H1 (cell line): ENCODE results near the gene STEAP4. TPM values are rescaled to one million over a fixed set of nuclear protein-coding genes. Genes with fewer than 3 reads are reported as not detected.

Experiments
- CTCF ChIA-PET: fragments of 300-600 bp; sonication (Branson Sonifier 250); formaldehyde crosslinking; loops from one replicate; lab custom pipeline; 2021; ENCODE audit not compliant: partially characterized antibody; lab: Charles Lee
- POLR2A ChIA-PET: fragments of 300-600 bp; sonication (Branson Sonifier 250); formaldehyde crosslinking; loops from one replicate; lab custom pipeline; 2021; ENCODE audit warnings: inconsistent platforms; ENCODE audit not compliant: partially characterized antibody; lab: Charles Lee
- DNase-seq, 2 experiments: peaks; one replicate each; pipeline versions ENCODE4 v3.0.0 to v3.0.0-alpha.2; 2010 to 2022; ENCODE audit warnings: low spot score in 2 of 2, low read depth in 1 of 2, mixed read lengths in 1 of 2
- FAIRE-seq: peaks from 2 replicates; lab custom pipeline; 2011; peaks lifted over from hg19 to GRCh38; lab: Jason Lieb, UNC
- H2AFZ ChIP-seq: 2 replicates; pipeline ENCODE4 v1.8.1; 2012; ENCODE audit warnings: low read length, inconsistent platforms
- H2AK5ac ChIP-seq: 2 replicates; pipeline ENCODE4 v1.6.1; 2013; ENCODE audit warnings: low read depth, low read length
- H2BK120ac ChIP-seq: replicated peaks from 2 replicates; pipeline ENCODE3; 2013; ENCODE audit warnings: low read depth, low read length, inconsistent platforms
- H2BK12ac ChIP-seq: 2 replicates; pipeline ENCODE4 v1.6.1; 2013; ENCODE audit warnings: low read depth, low read length
- H2BK15ac ChIP-seq: 2 replicates; pipeline ENCODE4 v1.6.1; 2013; ENCODE audit warnings: low read length
- H2BK20ac ChIP-seq: 2 replicates; pipeline ENCODE4 v1.6.1; 2013; ENCODE audit warnings: low read length
- H2BK5ac ChIP-seq: 2 replicates; pipeline ENCODE4 v1.6.1; 2013; ENCODE audit warnings: low read depth, low read length
- H3K14ac ChIP-seq: 2 replicates; pipeline ENCODE4 v1.6.1; 2013; ENCODE audit warnings: inconsistent platforms; ENCODE audit not compliant: insufficient read length
- H3K18ac ChIP-seq: 2 replicates; pipeline ENCODE4 v1.6.1; 2013; ENCODE audit warnings: low read length; ENCODE audit errors: extremely low read depth
- H3K23ac ChIP-seq: 2 replicates; pipeline ENCODE4 v1.6.1; 2013; ENCODE audit warnings: inconsistent platforms; ENCODE audit not compliant: insufficient read length
- H3K23me2 ChIP-seq: 2 replicates; pipeline ENCODE4 v1.6.1; 2013; ENCODE audit warnings: low read depth, low read length
- H3K27ac ChIP-seq: 2 replicates; pipeline ENCODE4 v1.6.1; 2011; ENCODE audit warnings: low read depth, low read length, inconsistent platforms
- H3K27me3 ChIP-seq, 4 experiments: replicated peaks in 1 of 4; 1 replicate in 1 of 4; 2 replicates in 3 of 4; pipeline versions ENCODE4 v1.6.1 to v1.8.1; 2011 to 2013; ENCODE audit warnings: low read length in 3 of 4, mild to moderate bottlenecking in 3 of 4, inconsistent platforms in 2 of 4, mixed read lengths in 2 of 4, moderate library complexity in 1 of 4; ENCODE audit not compliant: control insufficient read depth in 3 of 4, insufficient read depth in 3 of 4; ENCODE audit errors: extremely low read depth in 1 of 4
- H3K36me3 ChIP-seq, 4 experiments: 2 replicates each; pipeline versions ENCODE4 v1.6.1 to v1.8.1; 2011 to 2013; ENCODE audit warnings: mild to moderate bottlenecking in 4 of 4, low read length in 3 of 4, moderate library complexity in 2 of 4, control low read depth in 1 of 4, inconsistent platforms in 1 of 4; ENCODE audit not compliant: insufficient read depth in 4 of 4, control insufficient read depth in 2 of 4
- H3K4ac ChIP-seq: replicated peaks from 2 replicates; pipeline ENCODE3; 2013; ENCODE audit warnings: low read length, low read depth, mixed read lengths, inconsistent platforms; ENCODE audit not compliant: insufficient read length
- H3K4me1 ChIP-seq, 4 experiments: replicated peaks in 1 of 4; 1 replicate in 1 of 4; 2 replicates in 3 of 4; pipeline versions ENCODE4 v1.6.1 to v1.8.1; 2011 to 2013; ENCODE audit warnings: low read length in 3 of 4, inconsistent platforms in 2 of 4, mixed read lengths in 1 of 4; ENCODE audit not compliant: insufficient read depth in 4 of 4, control insufficient read depth in 3 of 4
- H3K4me2 ChIP-seq, 2 experiments: 2 replicates each; pipeline versions ENCODE4 v1.6.1 to v1.8.1; 2011 to 2013; ENCODE audit warnings: low read depth in 2 of 2, low read length in 2 of 2, control low read depth in 1 of 2, inconsistent platforms in 1 of 2, mild to moderate bottlenecking in 1 of 2; ENCODE audit not compliant: insufficient read depth in 1 of 2
- H3K4me3 ChIP-seq, 4 experiments: fragments of 200-600, 300-600 bp in 1 of 4; sonication (generic), shearing (Covaris generic), sonication (Bioruptor Twin) in 1 of 4; 2 replicates each; pipeline versions ENCODE4 v1.5.1 to v1.8.1; 2011 to 2016; ENCODE audit warnings: low read length in 4 of 4, low read depth in 3 of 4, control low read depth in 2 of 4, inconsistent platforms in 2 of 4, mild to moderate bottlenecking in 2 of 4, mixed read lengths in 1 of 4, moderate library complexity in 1 of 4; ENCODE audit not compliant: insufficient read depth in 2 of 4; ENCODE audit errors: extremely low read depth in 1 of 4
- H3K56ac ChIP-seq: replicated peaks from 2 replicates; pipeline ENCODE3; 2013; ENCODE audit warnings: low read depth, mild to moderate bottlenecking, mixed read lengths, low read length, inconsistent platforms; ENCODE audit not compliant: insufficient read length
- H3K79me1 ChIP-seq: 2 replicates; pipeline ENCODE4 v1.6.1; 2013; ENCODE audit warnings: low read depth, low read length, control low read depth
- H3K79me2 ChIP-seq, 2 experiments: 2 replicates each; pipeline versions ENCODE4 v1.6.1 to v1.8.1; 2012 to 2013; ENCODE audit warnings: low read length in 2 of 2, mild to moderate bottlenecking in 2 of 2, inconsistent platforms in 1 of 2; ENCODE audit not compliant: insufficient read depth in 2 of 2, control insufficient read depth in 1 of 2
- H3K9ac ChIP-seq, 4 experiments: replicated peaks in 1 of 4; 1 replicate in 1 of 4; 2 replicates in 3 of 4; pipeline versions ENCODE4 v1.6.1 to v1.8.1; 2011 to 2013; ENCODE audit warnings: low read depth in 3 of 4, low read length in 3 of 4, control low read depth in 2 of 4, mild to moderate bottlenecking in 2 of 4, moderate library complexity in 2 of 4, inconsistent platforms in 1 of 4; ENCODE audit errors: extremely low read depth in 1 of 4
- H3K9me3 ChIP-seq, 2 experiments: 2 replicates each; pipeline versions ENCODE4 v1.6.1 to v1.8.1; 2012 to 2013; ENCODE audit warnings: mild to moderate bottlenecking in 2 of 2, moderate library complexity in 2 of 2, control low read depth in 1 of 2, inconsistent platforms in 1 of 2, low read depth in 1 of 2, low read length in 1 of 2, mixed read lengths in 1 of 2; ENCODE audit not compliant: insufficient read depth in 2 of 2
- H4K20me1 ChIP-seq, 2 experiments: replicated peaks in 1 of 2; 2 replicates each; pipeline versions ENCODE3 to v1.8.1; 2011 to 2013; ENCODE audit warnings: inconsistent platforms in 2 of 2, low read length in 2 of 2, mild to moderate bottlenecking in 1 of 2; ENCODE audit not compliant: insufficient read depth in 2 of 2, control insufficient read depth in 1 of 2
- H4K5ac ChIP-seq: 2 replicates; pipeline ENCODE4 v1.6.1; 2013; ENCODE audit warnings: low read length, low read depth, mixed read lengths, inconsistent platforms; ENCODE audit not compliant: insufficient read length
- H4K8ac ChIP-seq: 2 replicates; pipeline ENCODE4 v1.8.0; 2013; ENCODE audit warnings: mild to moderate bottlenecking, moderate library complexity, low read length, inconsistent platforms; ENCODE audit not compliant: insufficient read depth; ENCODE audit errors: extremely low read depth
- H4K91ac ChIP-seq: replicated peaks from 2 replicates; pipeline ENCODE3; 2013; ENCODE audit warnings: low read length, mixed read lengths, inconsistent platforms; ENCODE audit not compliant: insufficient read length
- BCL11A ChIP-seq, 2 experiments: IDR thresholded peaks; one replicate each; pipeline ENCODE4 v1.6.1; 2011; ENCODE audit warnings: low read depth in 2 of 2, low read length in 2 of 2, mild to moderate bottlenecking in 2 of 2
- CHD1 ChIP-seq: IDR thresholded peaks from 2 replicates; pipeline ENCODE4 v1.6.1; 2012; ENCODE audit warnings: low read depth, low read length, improper control_type of control experiment
- EP300 ChIP-seq, 2 experiments: IDR thresholded peaks; 1 replicate in 1 of 2; 2 replicates in 1 of 2; pipeline ENCODE4 v1.6.1; 2011 to 2012; ENCODE audit warnings: low read depth in 2 of 2, low read length in 2 of 2, mild to moderate bottlenecking in 2 of 2, borderline replicate concordance in 1 of 2, inconsistent platforms in 1 of 2, moderate library complexity in 1 of 2
- NRF1 ChIP-seq: IDR thresholded peaks from 2 replicates; pipeline ENCODE4 v1.6.1; 2011; ENCODE audit warnings: mild to moderate bottlenecking, low read depth, low read length, improper control_type of control experiment
- SAP30 ChIP-seq: fragments of 300-600 bp; sonication (generic); IDR thresholded peaks from 2 replicates; pipeline ENCODE4 v1.7.1; 2012; ENCODE audit warnings: low read length, moderate library complexity, mild to moderate bottlenecking, inconsistent platforms; ENCODE audit not compliant: insufficient read depth, insufficient replicate concordance
- SUZ12 ChIP-seq: fragments of 200-600 bp; sonication (generic); IDR thresholded peaks from 2 replicates; pipeline ENCODE4 v1.6.1; 2012; ENCODE audit warnings: mild to moderate bottlenecking, inconsistent platforms, low read length, moderate library complexity, mixed read lengths
- TAF1 ChIP-seq: IDR thresholded peaks from 2 replicates; pipeline ENCODE4 v1.6.1; 2011; ENCODE audit warnings: mild to moderate bottlenecking, low read depth, low read length
- WGBS, 2 experiments: shearing (Covaris generic) in 1 of 2; methylation state at CpG; one replicate each; pipeline versions ENCODE4 v1.1.6 to v1.1.7; 2013 to 2015; ENCODE audit warnings: low lambda C conversion rate in 2 of 2, mixed read lengths in 2 of 2, inconsistent platforms in 1 of 2, low coverage in 1 of 2, missing lambda C conversion rate in 1 of 2; ENCODE audit not compliant: insufficient replicate concordance in 2 of 2, insufficient coverage in 1 of 2, insufficient read length in 1 of 2; ENCODE audit errors: extremely low coverage in 1 of 2, missing lambda C conversion rate in 1 of 2; 5-methylcytosine and 5-hydroxymethylcytosine counted together
- polyA plus RNA-seq, 7 experiments: library from polyadenylated mRNA; depleted of rRNA in 3 of 7; stranded (reverse) in 5 of 7; unstranded in 2 of 7; fragments of >200 nt in 5 of 7; fragments of 200-250 nt in 2 of 7; gene quantifications; 1 replicate in 5 of 7; 2 replicates in 1 of 7; 4 replicates in 1 of 7; pipeline versions ENCODE4 v1.2.1 to v1.2.3, GENCODE V29; 2011 to 2013; ENCODE audit warnings: missing spikeins in 2 of 7, mixed read lengths in 2 of 7
- total RNA-seq: library from RNA; stranded (reverse); fragmentation: NEBNext Ultra II Directional; extraction: Animal tissue kit (Norgen Biotek cat#: 25700); gene quantifications from 2 replicates; pipeline ENCODE4 v1.2.1, GENCODE V29; 2021

The STEAP4 gene
- total and polyA plus RNA-seq, 2 of the 8 experiments (the other 6 are each of a cell fraction or from before 2014, with no cell fraction given), result under 0.01 TPM; not detected in 1

GRCh38 chr7:88300401-88300945 lies 6.2 kb downstream of the STEAP4 start:
- no peaks in the 10 kb centered on the region; a peak in 1 of 7 replicates for H3K4me1 ChIP-seq
- no peaks in the 10 kb centered on the region for H3K79me1 ChIP-seq
- no peaks in the 10 kb centered on the region for H3K9me3 ChIP-seq
- no peak overlapping the region for H3K4me3 ChIP-seq
- no peak overlapping the region for H4K91ac ChIP-seq
- H2BK5ac ChIP-seq, result no peak overlapping the region
- H4K20me1 ChIP-seq, result no peaks in the 10 kb centered on the region
- H3K14ac ChIP-seq, result no peak overlapping the region
- no peak for FAIRE-seq
- no peak overlapping the region for H2BK15ac ChIP-seq
- no peak overlapping the region for H2AFZ ChIP-seq
- H3K4me2 ChIP-seq, result no peak overlapping the region
- WGBS, 2 experiments, result 100% methylated on average over 1 of the region's 1 CpG; no CpG with 5 or more reads in 1 of the 2 experiments
- no peak overlapping the region for H2AK5ac ChIP-seq
- no peaks in the 10 kb centered on the region for H3K36me3 ChIP-seq
- H3K4ac ChIP-seq, result no peak overlapping the region
- no peak overlapping the region for H3K18ac ChIP-seq
- no peaks in the 10 kb centered on the region for H3K23me2 ChIP-seq
- no peaks in the 10 kb centered on the region for H3K79me2 ChIP-seq
- no peak overlapping the region for H3K56ac ChIP-seq
- no peak overlapping the region for H2BK120ac ChIP-seq
- no peak overlapping the region for H2BK12ac ChIP-seq
- H3K27me3 ChIP-seq, result no peaks in the 10 kb centered on the region
- H3K23ac ChIP-seq, result no peak overlapping the region
- DNase-seq, result no peak
- no peak overlapping the region for H4K5ac ChIP-seq
- POLR2A ChIA-PET, result no interaction called here
- H2BK20ac ChIP-seq, result no peak overlapping the region
- no peak overlapping the region for H4K8ac ChIP-seq
- H3K27ac ChIP-seq, result no peak overlapping the region
- CTCF ChIA-PET, result interaction anchor here (0.8 to 1.4 kb wide), 2 partner anchors 10 to 45 kb away, joined by 3 to 5 read pairs; no protein-coding TSS in a partner anchor
- H3K9ac ChIP-seq, result no peak overlapping the region
- TF ChIP-seq CHD1, result no peak
- no peak for TF ChIP-seq NRF1
- no peak for TF ChIP-seq SAP30
- no peak for TF ChIP-seq TAF1
- no peak for TF ChIP-seq EP300 (IDR thresholded peaks at IDR 0.05; ENCODE audit: borderline replicate concordance in 1 of 2, low read depth in 2 of 2, low read length in 2 of 2)
- TF ChIP-seq BCL11A (IDR thresholded peaks at IDR 0.05; ENCODE audit: low read depth in 2 of 2, low read length in 2 of 2), result no peak
- no peak for TF ChIP-seq SUZ12
